22Rv1 (cell line): ENCODE results near the gene PDGFB.

Source experiments
- CTCF ChIP-seq: fragments of 450-650 bp; IDR thresholded peaks from 2 replicates; pipeline ENCODE4 v1.5.1; 2017; ENCODE audit warnings: mild to moderate bottlenecking
- ZFX ChIP-seq: fragments of 450-650 bp; IDR thresholded peaks from 2 replicates; pipeline ENCODE4 v1.6.1; 2017; ENCODE audit warnings: antibody characterized with exemption, borderline replicate concordance

GRCh38 chr22:39284142-39284980 is 39.6 kb upstream of the PDGFB start:
- TF ChIP-seq CTCF, result no peak
- no peak for TF ChIP-seq ZFX
